K562 (cell line): ENCODE data around the gene GRIK5. TPM values are rescaled to one million over a fixed set of nuclear protein-coding genes. Genes with fewer than 3 reads are reported as not detected.

Experiments used
- NRF1 ChIP-seq, 2 experiments: fragments of 450-650 bp; IDR thresholded peaks in 1 of 2; conservative IDR thresholded peaks in 1 of 2; 2 replicates each; pipeline ENCODE4 v1.6.1; 2014; ENCODE audit warnings: mild to moderate bottlenecking in 2 of 2
- POLR2G ChIP-seq: fragments of 200-400 bp; formaldehyde crosslinking; IDR thresholded peaks from 2 replicates; pipeline ENCODE4 v1.6.1; 2017; ENCODE audit warnings: low read depth, mild to moderate bottlenecking, antibody characterized with exemption, low read length, moderate library complexity
- SMARCA4 ChIP-seq: fragments of 450-650 bp; IDR thresholded peaks from 2 replicates; pipeline ENCODE4 v1.6.1; 2016
- XRCC4 ChIP-seq: IDR thresholded peaks from one replicate; pipeline ENCODE4 v1.6.1; 2011; ENCODE audit not compliant: insufficient read depth, insufficient read length; ENCODE audit errors: extremely low read depth
- polyA plus RNA-seq, 8 experiments: library from polyadenylated mRNA; depleted of rRNA in 4 of 8; stranded (reverse) in 5 of 8; unstranded in 3 of 8; fragments of >200 nt; fragmentation: Nextera tagmentation in 2 of 8; fragmentation: Illumina TruSeq in 1 of 8; extraction: Ambion mirVana in 2 of 8; extraction: Trizol in 1 of 8; gene quantifications; 2 replicates each; pipeline versions ENCODE4 v1.2.1 to v1.2.3, GENCODE V29; 2011 to 2014; ENCODE audit warnings: inconsistent platforms in 1 of 8, missing spikeins in 1 of 8
- total RNA-seq, 7 experiments: library from RNA; depleted of rRNA in 6 of 7; stranded (reverse); fragments of >200 nt in 6 of 7; fragmentation: Illumina TruSeq in 2 of 7; extraction: Trizol in 2 of 7; gene quantifications; 2 replicates each; pipeline versions ENCODE4 v1.2.1 to v1.2.3, GENCODE V29; 2011 to 2021; ENCODE audit warnings: low replicate concordance in 1 of 7
- TF ChIP-seq, protein P1 (sequence below): fragments of 200-600 bp; sonication (generic); IDR thresholded peaks from one replicate; pipeline ENCODE4 v1.6.1; 2012; ENCODE audit warnings: mild to moderate bottlenecking, low read depth, low read length, inconsistent platforms
- TF ChIP-seq, protein P2 (sequence below), 2 experiments: fragments of 450-650 bp in 1 of 2; sonication (generic) in 1 of 2; formaldehyde crosslinking in 1 of 2; IDR thresholded peaks in 1 of 2; conservative IDR thresholded peaks in 1 of 2; 2 replicates each; pipeline versions ENCODE4 v1.6.1 to v1.8.1; 2016 to 2023; ENCODE audit warnings: mild to moderate bottlenecking in 2 of 2, moderate library complexity in 2 of 2, inconsistent platforms in 1 of 2, missing genetic modification reagents in 1 of 2

Gene GRIK5
- total and polyA plus RNA-seq, 9 of the 15 experiments (the other 6 are each of a cell fraction or from before 2014, with no cell fraction given): 0.04 to 0.55 (median 0.27) TPM; not detected in 2

DNA sequence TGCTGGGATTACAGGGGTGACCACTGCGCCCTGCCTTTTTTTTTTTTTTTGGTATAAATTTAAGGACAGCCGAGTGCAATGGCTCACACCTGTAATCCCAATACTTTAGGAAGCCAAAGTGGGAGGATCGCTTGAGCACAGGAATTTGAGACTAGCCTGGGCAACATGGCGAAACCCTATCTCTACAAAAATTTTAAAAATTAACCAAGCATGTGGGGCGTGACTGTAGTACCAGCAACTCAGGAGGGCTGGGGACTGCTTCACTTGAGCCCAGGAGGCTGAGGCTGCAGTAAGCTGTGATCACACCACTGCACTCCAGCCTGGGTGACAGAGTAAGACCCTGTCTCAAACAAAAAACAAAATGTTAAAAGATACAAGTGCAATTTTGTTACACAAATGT is 27.5 kb upstream of the GRIK5 start (continued):
- TF ChIP-seq, protein P1, sequence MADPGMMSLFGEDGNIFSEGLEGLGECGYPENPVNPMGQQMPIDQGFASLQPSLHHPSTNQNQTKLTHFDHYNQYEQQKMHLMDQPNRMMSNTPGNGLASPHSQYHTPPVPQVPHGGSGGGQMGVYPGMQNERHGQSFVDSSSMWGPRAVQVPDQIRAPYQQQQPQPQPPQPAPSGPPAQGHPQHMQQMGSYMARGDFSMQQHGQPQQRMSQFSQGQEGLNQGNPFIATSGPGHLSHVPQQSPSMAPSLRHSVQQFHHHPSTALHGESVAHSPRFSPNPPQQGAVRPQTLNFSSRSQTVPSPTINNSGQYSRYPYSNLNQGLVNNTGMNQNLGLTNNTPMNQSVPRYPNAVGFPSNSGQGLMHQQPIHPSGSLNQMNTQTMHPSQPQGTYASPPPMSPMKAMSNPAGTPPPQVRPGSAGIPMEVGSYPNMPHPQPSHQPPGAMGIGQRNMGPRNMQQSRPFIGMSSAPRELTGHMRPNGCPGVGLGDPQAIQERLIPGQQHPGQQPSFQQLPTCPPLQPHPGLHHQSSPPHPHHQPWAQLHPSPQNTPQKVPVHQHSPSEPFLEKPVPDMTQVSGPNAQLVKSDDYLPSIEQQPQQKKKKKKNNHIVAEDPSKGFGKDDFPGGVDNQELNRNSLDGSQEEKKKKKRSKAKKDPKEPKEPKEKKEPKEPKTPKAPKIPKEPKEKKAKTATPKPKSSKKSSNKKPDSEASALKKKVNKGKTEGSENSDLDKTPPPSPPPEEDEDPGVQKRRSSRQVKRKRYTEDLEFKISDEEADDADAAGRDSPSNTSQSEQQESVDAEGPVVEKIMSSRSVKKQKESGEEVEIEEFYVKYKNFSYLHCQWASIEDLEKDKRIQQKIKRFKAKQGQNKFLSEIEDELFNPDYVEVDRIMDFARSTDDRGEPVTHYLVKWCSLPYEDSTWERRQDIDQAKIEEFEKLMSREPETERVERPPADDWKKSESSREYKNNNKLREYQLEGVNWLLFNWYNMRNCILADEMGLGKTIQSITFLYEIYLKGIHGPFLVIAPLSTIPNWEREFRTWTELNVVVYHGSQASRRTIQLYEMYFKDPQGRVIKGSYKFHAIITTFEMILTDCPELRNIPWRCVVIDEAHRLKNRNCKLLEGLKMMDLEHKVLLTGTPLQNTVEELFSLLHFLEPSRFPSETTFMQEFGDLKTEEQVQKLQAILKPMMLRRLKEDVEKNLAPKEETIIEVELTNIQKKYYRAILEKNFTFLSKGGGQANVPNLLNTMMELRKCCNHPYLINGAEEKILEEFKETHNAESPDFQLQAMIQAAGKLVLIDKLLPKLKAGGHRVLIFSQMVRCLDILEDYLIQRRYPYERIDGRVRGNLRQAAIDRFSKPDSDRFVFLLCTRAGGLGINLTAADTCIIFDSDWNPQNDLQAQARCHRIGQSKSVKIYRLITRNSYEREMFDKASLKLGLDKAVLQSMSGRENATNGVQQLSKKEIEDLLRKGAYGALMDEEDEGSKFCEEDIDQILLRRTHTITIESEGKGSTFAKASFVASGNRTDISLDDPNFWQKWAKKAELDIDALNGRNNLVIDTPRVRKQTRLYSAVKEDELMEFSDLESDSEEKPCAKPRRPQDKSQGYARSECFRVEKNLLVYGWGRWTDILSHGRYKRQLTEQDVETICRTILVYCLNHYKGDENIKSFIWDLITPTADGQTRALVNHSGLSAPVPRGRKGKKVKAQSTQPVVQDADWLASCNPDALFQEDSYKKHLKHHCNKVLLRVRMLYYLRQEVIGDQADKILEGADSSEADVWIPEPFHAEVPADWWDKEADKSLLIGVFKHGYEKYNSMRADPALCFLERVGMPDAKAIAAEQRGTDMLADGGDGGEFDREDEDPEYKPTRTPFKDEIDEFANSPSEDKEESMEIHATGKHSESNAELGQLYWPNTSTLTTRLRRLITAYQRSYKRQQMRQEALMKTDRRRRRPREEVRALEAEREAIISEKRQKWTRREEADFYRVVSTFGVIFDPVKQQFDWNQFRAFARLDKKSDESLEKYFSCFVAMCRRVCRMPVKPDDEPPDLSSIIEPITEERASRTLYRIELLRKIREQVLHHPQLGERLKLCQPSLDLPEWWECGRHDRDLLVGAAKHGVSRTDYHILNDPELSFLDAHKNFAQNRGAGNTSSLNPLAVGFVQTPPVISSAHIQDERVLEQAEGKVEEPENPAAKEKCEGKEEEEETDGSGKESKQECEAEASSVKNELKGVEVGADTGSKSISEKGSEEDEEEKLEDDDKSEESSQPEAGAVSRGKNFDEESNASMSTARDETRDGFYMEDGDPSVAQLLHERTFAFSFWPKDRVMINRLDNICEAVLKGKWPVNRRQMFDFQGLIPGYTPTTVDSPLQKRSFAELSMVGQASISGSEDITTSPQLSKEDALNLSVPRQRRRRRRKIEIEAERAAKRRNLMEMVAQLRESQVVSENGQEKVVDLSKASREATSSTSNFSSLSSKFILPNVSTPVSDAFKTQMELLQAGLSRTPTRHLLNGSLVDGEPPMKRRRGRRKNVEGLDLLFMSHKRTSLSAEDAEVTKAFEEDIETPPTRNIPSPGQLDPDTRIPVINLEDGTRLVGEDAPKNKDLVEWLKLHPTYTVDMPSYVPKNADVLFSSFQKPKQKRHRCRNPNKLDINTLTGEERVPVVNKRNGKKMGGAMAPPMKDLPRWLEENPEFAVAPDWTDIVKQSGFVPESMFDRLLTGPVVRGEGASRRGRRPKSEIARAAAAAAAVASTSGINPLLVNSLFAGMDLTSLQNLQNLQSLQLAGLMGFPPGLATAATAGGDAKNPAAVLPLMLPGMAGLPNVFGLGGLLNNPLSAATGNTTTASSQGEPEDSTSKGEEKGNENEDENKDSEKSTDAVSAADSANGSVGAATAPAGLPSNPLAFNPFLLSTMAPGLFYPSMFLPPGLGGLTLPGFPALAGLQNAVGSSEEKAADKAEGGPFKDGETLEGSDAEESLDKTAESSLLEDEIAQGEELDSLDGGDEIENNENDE: no peak
- TF ChIP-seq XRCC4 (no peak), POLR2G (no peak), NRF1 (conservative IDR thresholded peaks at IDR 0.05 in 1 of 2, IDR thresholded peaks at IDR 0.05 in 1 of 2) (no peak), SMARCA4 (no peak)
- TF ChIP-seq, protein P2, sequence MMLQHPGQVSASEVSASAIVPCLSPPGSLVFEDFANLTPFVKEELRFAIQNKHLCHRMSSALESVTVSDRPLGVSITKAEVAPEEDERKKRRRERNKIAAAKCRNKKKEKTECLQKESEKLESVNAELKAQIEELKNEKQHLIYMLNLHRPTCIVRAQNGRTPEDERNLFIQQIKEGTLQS (IDR thresholded peaks at IDR 0.05): no peak
- TF ChIP-seq, protein P2 (CRISPR knock-in tag; conservative IDR thresholded peaks at IDR 0.05): no peak
